NCI-H82 (cell line): ENCODE data around the gene NSMF.
"Not testable (repeated sequence)": the region's sequence is repeated elsewhere in the genome, so short reads cannot be mapped to it uniquely, and the experiment has no call there.

Experiments
- DNase-seq: peaks from one replicate; lab custom pipeline; 2025; lab: John Stamatoyannopoulos, UW

Gene NSMF

DNA sequence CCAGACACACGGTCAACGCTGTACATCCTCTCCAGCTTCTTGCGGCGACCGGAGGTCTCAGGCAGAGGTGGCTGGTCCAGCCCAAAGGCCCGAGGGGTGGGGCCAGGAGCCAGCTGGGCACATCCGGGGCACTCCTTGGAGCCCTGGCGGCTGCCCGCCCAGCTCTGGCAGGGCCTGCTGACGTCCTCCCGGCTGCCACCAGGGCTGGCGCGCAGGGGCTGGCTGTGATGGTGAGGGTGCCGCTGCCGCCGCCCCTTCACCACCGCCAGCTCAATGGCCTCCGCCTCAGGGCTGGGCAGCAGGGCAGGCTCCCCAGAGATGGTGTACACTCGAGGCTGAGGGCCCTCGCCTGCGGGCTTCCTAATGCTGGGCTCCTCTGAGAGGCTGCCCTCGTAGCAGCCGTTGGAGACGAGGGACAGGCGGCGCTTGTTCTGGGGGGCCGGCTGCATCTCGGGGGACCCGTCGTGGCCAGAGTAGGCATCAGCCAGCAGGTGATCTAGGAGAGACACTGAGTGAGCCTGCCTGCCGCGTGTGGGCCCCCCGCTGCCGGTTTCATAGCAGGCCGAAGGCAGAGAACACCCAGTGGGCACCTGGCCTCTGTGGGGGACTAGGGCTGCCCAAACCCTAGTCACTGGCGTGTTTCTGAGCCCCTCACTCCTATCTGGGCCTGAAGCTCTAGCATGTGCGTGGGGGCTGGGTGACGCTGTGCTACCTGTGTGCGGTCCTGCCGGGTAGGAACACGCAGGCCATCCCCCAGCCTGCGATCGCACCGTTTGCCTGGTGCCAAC is 1.5 kb downstream of the NSMF start:
- DNase-seq = no peak

DNA sequence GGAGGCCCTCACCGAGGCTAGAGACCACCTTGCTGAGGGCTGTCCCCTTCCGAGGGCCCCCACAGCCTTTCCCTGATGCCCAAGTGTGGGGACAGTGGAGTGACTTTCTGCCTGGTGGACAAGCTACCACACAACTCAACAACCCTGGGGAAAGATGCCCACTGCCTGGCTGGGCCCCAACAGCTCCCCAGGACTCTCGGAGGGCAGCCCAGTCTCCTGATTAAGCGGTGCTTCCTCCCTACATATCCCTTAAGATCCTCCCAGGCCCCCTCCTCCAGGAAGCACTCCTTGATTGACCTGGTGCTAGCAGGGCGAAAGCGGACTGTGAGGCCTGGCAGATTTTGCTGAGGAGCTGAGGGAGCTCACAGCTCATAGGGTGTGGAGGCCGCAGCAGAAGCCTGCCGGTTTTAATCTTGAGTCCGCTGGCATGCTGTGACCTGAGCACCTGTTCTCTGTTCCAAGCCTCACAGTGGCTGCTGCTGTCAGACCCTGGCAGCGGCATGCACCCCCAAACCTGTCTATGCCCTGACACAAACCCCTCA is 2.2 kb downstream of the NSMF start:
- DNase-seq = no peak

DNA sequence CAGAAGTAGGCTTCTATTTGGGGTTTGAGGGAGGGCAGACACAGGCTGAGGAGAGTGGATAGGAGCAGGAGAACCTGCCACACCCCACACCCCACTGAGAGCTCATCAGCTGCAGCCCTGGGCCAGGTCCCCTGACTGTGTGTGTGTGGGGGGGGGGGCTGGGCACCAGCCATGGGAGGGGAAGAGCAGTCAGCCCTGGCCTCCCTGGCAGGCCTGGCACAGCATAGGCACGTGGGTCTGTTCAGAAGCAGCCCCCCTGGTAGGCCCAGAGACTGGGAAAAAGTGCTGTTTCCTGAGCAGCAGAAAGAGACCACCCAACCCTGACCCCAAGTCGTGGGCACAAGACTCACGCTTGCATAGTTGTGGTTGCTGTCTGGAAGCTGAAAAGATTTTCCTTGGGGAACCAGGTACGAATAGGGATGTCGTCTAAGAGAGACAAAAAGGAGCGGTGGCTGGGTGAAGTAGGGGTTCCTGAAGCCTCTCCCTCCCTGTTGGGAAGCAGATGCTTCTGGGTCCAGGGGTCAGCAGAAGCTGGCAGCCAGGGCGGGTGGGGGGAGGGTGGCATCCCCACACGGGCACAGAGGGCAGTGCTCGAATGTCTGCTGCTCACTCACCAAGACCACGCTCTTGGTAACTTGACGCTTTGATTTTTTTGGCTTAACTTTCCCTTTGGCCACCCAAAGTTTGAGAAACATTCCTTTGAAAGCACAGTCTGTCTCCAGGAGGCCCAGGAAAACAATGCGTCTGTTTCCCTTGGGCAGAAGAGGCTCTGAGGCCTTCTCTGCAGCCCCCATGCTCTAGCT is 2.9 kb downstream of the NSMF start:
- DNase-seq = no peak

DNA sequence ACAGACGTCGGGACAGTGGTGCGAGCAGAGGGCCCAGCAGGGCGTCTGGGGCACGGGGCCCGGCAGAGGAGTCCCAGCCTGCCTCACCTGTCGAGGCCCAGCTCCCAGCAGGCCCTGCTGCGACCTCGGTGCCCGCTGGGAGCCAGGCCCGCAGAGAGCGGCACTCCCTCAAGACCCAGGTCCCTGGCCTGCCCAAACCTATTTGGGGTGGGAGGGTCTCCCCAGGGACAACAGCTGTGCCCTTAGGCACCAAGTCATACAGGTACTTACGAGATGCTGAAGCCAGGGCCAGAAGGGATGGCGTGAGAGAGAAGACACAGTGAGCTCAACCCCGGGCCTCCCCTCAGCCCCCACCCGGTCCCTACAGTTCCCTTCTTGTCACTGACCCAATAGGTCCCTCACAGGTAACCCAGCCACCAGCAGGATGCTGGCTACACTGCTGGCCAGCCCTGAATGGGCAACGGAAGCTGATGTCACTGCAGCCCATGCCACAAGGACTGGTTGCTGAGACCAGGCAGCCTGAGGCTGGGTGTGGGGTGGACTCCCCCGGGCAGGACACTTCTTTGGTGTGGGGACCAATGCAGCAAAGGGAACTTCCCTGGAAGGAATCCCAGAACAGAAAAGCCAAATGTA is 3.7 kb downstream of the NSMF start:
- no peak for DNase-seq

DNA sequence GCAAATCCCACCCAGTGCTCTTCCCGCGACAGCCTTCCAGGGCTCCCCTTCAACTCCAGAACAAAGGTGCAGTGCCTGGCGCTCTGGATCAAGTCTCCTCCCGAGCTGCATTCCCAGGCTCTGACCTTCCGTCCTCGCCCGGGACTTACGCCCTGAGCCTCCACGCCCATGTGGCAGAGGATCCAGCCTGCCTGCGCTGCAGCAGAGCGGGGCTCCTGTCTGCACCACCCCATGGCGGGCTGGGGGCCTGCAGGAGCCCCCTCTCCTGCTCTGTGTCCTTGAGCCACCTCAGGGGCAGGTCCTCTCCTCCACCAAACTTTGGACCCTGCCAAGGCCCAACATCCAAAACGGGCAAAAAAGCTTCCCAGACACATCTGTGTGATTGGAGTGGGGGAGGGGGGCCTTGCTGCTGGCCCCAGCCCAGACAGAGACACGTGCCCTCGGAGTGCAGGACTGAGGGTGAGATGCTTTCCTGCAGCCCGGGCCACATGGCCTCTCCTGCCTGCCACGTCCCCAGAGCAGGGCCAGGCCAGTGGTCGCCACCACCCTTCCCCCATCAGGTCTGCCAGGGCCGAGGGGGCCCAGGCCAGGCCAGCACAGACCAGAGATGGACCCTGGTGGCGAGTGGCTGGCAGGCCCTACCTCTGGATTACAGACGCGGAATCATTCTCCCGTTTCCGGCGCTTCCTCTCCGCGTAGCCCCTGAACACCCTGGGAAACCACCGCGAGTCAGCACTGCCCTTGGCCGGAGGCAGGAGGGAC is 4.4 kb downstream of the NSMF start:
- no peak for DNase-seq

DNA sequence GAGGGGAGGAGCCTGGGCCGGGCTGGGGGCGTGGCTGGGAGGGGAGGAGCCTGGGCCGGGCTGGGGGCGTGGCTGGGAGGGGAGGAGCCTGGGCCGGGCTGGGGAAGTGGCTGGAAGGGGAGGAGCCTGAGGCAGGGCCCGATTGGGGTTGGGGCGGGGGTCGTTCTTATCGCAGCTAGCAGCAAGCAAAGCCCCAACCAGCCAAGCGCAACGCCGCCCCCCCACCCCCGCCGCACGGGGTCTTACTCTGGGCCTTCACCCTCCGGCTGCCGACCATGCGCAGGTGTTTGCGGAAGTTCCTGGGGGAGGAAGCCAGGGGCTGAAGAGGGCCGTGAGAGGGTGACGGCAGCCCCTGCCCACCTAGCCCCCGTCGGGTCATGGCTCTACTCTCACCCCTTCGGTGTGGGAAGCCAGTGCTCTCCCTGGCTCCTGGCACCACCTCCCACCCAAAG is 5.0 kb downstream of the NSMF start:
- peak; percentile 37 for DNase-seq

DNA sequence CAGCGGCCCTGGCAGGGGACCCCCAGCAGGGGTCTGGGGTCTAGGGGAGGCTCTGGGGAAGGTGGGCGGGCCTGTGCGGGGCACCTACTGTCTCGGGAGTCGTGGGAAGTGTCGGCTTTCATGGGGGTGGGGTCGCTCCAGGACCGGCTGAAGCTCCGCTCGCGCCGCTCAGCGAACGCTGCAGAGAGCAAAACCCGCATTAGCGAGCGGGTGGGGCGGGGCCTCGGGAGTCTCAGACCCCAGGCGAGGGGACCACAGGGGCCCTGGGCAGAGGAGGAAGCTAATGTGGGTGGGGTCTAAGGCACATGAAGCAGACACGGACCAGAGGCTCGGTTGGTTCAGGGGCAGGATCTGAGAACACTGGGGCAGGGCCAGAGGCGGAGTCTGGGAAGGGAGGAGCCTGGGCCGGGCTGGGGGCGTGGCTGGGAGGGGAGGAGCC is 5.5 kb downstream of the NSMF start:
- peak; percentile 64 for DNase-seq

DNA sequence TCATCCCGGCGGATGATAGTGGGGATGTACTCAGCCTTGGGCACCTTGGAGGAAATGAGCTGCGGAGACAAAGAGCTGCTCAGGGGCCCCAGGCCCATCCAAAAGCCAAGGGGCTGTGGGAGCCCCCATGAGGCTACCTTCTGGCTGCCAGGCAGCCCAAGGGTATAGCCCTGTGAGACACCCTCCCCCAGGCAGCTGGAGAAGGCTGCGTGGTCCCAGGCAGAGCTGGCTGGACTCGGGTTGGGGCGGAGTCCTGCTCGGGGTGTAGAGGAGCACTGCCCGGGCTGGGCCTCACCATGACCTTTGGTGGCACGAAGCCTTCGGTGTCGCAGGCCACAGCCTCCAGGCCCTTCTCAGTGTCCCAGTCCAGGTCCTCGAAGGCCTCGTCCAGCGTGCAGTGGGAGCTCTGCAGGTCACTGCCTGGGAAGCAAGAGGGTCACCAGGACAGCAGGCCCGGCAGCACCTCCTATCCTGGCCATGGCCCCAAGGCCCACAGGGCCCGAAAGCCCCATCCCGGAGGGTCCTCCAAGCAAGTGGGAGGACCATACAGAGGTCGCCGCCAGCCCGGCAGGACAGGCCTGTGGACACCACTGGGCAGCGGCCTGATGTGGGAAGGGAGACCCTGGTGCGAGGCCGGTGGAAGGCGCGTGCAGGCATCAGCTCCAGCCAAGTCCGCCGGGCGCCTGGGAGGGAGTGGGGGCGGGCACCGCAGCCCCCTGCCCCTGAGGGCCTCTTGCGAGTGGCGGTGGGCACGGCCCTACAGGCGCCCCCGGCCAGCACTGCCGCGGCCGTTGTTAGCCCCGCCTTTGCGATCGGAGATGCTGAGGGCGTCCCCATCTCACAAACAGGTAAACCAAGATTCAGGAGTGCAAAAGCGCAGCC is 6.1 kb downstream of the NSMF start:
- DNase-seq = no peak

DNA sequence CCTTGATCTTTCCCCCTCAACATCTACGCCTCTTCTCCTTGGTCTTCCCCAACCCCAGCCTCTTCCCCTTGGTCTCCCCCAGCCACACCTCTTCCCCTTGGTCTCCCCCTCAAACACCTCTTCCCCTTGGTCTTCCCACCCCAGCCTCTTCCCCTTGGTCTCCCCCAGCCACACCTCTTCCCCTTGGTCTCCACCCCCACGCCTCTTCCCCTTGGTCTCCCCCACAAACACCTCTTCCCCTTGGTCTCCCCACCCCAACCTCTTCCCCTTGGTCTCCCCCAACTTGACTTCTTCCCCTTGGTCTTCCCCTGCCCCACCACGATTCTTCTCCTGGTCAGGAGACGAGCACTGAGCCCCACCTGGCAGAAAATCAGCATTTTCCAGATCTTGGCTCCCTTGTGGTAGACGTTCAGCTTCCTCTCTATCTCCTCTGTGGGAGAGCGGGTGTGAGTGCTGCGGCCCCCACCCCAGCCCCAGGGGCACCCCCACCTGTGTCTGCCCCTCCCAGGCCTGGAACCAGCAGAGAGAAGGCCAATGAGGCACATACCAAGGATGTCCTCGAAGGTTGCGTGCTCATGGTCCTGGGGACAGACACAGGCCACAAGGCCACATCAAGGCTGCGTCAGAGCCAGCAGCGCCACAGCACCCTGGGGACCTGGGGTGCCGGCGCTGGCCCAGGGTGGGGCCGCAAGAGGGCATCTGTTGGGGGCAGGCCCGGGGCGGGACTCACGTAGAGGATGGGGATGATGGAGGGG is 7.0 kb downstream of the NSMF start:
- no peak for DNase-seq

DNA sequence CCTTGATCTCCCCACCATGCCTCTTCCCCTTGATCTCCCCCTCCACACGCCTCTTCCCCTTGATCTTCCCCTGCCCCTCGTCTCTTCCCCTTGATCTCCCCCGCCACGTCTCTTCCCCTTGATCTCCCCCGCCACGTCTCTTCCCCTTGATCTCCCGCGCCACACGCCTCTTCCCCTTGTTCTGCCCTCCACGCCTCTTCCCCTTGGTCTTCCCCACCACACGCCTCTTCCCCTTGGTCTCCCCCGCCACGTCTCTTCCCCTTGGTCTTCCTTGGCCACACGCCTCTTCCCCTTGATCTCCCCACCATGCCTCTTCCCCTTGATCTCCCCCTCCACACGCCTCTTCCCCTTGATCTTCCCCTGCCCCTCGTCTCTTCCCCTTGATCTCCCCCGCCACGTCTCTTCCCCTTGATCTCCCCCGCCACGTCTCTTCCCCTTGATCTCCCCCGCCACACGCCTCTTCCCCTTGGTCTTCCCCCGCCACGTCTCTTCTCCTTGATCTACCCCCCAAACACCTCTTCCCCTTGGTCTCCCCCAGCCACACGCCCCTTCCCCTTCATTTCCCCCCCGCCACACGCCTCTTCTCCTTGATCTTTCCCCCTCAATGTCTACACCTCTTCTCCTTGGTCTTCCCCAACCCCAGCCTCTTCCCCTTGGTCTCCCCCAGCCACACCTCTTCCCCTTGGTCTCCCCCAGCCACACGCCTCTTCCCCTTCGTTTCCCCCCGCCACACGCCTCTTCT is 7.7 kb downstream of the NSMF start:
- DNase-seq = not testable (repeated sequence)

DNA sequence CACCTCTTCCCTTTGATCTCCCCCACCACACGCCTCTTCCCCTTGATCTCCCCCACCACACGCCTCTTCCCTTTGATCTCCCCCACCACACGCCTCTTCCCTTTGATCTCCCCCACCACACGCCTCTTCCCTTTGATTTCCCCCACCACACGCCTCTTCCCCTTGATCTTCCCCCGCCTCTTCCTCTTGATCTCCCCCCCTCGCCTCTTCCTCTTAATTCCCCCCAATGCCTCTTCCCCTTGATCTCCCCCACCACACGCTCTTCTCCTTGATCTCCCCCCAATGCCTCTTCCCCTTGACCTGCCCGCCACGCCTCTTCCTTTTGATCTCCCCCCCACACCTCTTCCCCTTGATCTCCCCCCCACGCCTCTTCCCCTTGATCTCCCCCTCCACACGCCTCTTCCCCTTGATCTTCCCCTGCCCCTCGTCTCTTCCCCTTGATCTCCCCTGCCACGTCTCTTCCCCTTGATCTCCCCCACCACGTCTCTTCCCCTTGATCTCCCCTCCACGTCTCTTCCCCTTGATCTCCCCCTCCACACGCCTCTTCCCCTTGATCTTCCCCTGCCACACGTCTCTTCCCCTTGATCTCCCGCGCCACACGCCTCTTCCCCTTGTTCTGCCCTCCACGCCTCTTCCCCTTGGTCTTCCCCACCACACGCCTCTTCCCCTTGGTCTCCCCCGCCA is 8.5 kb downstream of the NSMF start:
- not testable (repeated sequence) for DNase-seq

DNA sequence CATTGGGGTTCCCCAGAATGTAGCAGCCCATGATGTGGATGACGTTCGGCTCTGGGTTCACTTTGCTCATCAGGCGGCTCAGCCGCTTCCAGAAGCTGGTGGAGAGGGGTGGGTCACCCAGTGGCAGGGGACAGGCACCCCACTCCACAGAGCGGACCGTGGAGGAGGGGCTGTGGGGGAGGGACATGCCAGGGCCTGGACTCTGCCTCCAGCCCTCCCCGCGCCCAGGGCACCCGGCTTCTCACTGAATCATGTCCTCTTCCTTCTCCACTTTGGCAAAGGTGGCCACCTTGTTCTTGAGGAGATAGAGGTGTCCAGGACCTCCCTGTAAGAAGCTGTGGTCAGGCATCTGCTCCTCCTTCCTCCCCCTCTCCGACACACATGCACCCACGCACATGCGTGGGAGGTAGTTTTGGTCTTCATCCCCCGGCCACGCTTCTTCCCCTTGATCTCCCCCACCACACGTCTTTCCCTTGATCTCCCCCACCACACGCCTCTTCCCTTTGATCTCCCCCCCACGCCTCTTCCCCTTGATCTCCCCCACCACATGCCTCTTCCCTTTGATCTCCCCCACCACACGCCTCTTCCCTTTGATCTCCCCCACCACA is 9.1 kb downstream of the NSMF start:
- no peak for DNase-seq

DNA sequence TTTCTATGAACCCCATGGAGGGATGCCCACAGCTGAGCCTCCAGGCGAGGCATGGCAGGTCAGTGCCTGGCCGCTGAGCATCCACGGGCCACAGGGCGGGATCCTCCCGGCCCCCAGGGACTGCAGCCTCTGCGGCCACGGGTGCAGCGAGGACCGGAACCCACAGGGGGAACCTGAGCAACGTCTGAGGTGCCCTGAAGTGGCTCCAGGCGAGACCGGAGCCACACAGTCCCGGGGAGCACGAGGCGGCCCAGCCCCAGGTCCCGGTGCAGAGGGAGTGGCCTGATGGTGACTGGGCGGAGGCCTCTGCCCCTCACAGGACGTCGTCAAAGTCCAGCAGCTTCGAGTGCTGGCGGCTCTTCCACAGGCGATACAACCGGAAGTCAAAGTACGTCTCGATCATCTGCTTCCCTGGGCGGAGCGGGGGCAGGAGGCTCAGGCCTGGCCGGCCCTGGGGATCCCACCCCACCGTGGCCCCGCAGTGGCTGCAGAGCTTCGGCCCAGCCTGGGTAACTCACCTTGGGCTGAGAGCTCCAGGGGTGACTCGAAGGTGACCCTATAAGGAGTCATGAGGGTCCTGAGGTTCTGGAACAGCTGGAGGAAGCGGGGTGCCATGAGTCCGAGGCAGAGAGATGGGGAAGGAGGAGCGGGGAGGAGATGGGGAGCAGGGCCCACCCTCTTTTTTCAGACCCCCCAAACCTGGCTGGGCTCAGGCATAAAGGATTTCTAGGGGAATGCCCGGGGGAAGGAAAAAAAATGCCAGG is 9.9 kb downstream of the NSMF start:
- DNase-seq = no peak

DNA sequence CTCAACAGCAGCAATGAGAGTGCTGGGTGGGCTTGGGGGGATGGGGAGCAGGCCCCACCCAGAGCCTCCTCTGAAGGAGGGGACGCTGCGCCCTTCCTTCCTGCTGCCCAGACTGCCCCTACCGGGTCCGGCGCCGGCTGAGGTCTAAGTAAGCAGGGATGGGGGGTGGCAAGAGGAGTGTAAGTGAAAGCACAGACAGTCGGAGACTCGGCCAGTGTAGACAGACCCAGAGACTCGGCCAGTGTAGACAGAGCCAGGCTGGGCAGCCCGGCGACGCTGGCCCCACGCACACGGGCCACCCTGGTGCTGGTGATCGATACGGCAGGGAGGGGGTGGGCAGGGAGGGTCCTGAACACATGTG is 10.6 kb downstream of the NSMF start:
- DNase-seq = no peak

DNA sequence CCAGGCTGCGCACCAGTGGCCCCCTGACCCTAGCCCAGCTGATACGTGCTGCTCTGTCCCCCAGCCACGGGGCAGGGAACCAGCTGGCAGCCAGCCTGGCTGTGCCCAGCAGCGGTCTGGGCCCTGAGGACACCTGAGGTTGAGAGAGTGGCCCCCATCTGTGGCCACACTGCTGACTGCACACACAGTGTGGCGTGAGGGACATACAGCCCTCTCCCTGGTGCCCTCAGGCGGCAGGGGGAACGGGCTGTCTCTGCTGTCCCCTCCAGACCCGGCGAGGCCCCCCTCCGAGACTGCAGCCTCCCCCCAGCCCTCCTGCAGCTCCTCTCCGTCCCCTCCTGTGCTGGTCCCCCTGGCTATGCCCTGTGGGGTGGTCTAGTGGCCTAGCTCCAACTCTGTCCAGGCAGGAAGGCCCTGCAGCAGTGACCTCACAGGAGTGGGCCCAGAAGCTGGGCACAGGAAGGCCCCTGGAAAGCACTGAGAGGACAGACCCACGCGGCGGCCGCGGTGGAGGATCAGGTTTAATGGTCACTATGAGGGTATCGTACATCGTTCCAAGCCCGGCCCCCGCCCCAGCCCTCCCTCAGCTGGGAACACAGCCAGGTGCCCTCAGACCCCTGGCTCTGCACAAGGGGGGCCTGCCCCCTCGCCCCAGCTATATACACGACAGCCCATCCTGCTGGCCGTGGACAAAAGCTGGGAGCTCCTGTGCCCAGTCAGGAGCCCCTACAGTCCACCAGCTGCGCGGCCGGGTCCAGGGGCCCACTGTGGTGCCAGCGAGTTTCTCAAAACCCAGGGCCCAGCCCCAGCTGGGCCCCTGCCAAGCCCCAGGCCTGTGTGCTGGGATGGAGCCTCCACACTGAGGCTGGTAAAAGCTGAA is 11.2 kb downstream of the NSMF start:
- DNase-seq = no peak

DNA sequence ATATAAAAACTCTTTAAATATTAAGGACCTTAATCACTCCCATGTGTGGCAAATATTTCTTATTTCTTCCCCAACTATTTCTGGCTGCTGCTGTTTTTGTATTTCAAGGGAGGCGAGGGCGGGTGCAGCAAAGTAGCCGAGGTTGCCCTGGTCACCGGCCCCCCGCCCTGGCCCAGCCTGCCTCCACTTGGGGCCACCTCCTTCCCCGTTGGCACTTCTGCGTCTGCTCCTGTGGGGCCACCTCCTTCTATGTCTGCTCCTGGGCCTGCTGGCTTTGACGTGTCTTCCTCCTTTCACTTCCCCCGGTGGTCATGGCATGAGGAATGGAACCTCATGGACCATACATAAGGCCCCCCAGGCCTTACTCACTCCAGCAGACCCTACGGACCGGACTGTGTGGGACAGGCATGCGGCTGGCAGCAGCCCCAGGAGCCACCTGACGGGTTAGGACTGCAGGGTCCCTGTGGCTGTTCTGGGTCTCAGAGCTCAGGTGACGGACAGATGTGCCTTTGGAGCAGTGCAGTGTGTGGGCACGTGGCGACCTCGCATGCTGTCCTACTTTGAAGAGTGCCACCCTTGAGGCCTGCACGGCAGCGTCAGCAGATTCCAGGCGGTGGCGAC is 12.2 kb downstream of the NSMF start:
- DNase-seq = no peak
